WTC11 (cell line): ENCODE data around the gene COMMD6. TPM values are rescaled to one million over a fixed set of nuclear protein-coding genes. Genes with fewer than 3 reads are reported as not detected.

Experiments used
- ATAC-seq: fragments of 200-7000 bp; cut with Tn5 transposase; 2 replicates; pipeline ENCODE4 v1.10.0; 2021; ENCODE audit warnings: mild to moderate bottlenecking, moderate library complexity
- CTCF ChIA-PET: fragments of 300-600 bp; sonication (Branson Sonifier 250); formaldehyde crosslinking; loops from one replicate; lab custom pipeline; 2021; ENCODE audit warnings: antibody characterized with exemption; lab: Charles Lee
- POLR2A ChIA-PET: fragments of 350-600 bp; sonication (Branson Sonifier 250); formaldehyde crosslinking; loops from one replicate; lab custom pipeline; 2021; ENCODE audit warnings: antibody characterized with exemption; lab: Charles Lee
- DNase-seq: peaks from one replicate; pipeline ENCODE4 v3.0.0; 2021; ENCODE audit warnings: low spot score
- H3K27ac Mint-ChIP-seq: 2 replicates; pipeline ENCODE4 v1.8.0; 2021; ENCODE audit warnings: mixed read lengths
- H3K27me3 Mint-ChIP-seq: 2 replicates; pipeline ENCODE4 v1.8.0; 2021; ENCODE audit warnings: low read depth, mild to moderate bottlenecking, moderate library complexity, mixed read lengths
- H3K36me3 Mint-ChIP-seq: 2 replicates; pipeline ENCODE4 v1.8.0; 2021; ENCODE audit warnings: mixed read lengths
- H3K4me1 Mint-ChIP-seq: 2 replicates; pipeline ENCODE4 v1.8.0; 2022; ENCODE audit warnings: mixed read lengths
- H3K4me3 Mint-ChIP-seq: 2 replicates; pipeline ENCODE4 v1.8.0; 2021; ENCODE audit warnings: mild to moderate bottlenecking, moderate library complexity, mixed read lengths
- H3K9me3 Mint-ChIP-seq: 2 replicates; pipeline ENCODE4 v1.8.0; 2021; ENCODE audit warnings: mixed read lengths
- ARID4B ChIP-seq: sonication (generic); formaldehyde crosslinking; IDR thresholded peaks from 2 replicates; pipeline ENCODE4 v1.8.0; 2023; ENCODE audit warnings: missing genetic modification reagents, mild to moderate bottlenecking, borderline replicate concordance
- ATF6 ChIP-seq: sonication (generic); formaldehyde crosslinking; IDR thresholded peaks from 2 replicates; pipeline ENCODE4 v1.8.1; 2023; ENCODE audit warnings: mild to moderate bottlenecking, missing genetic modification reagents
- CTCF ChIP-seq: fragments of 200-600 bp; IDR thresholded peaks from 2 replicates; pipeline ENCODE4 v1.8.0; 2022; ENCODE audit warnings: antibody characterized with exemption
- ELF4 ChIP-seq: sonication (generic); formaldehyde crosslinking; IDR thresholded peaks from 2 replicates; pipeline ENCODE4 v1.8.1; 2022; ENCODE audit warnings: low read depth, mild to moderate bottlenecking, moderate library complexity, missing genetic modification reagents
- ERG ChIP-seq: fragments of 250-450 bp; sonication (Bioruptor Pico); IDR thresholded peaks from 2 replicates; pipeline ENCODE4 v1.8.0; 2021; ENCODE audit warnings: mild to moderate bottlenecking
- GTF2I ChIP-seq: fragments of 250-450 bp; sonication (Bioruptor Pico); conservative IDR thresholded peaks from 2 replicates; pipeline ENCODE4 v1.4.0; 2021; ENCODE audit warnings: mild to moderate bottlenecking
- HMGXB4 ChIP-seq: sonication (generic); formaldehyde crosslinking; IDR thresholded peaks from 2 replicates; pipeline ENCODE4 v1.8.1; 2023; ENCODE audit warnings: mild to moderate bottlenecking, moderate library complexity, missing genetic modification reagents
- IRF2 ChIP-seq: sonication (generic); formaldehyde crosslinking; IDR thresholded peaks from 2 replicates; pipeline ENCODE4 v1.8.0; 2022; ENCODE audit warnings: low read depth, missing genetic modification reagents, borderline replicate concordance
- MAX ChIP-seq: sonication (generic); formaldehyde crosslinking; IDR thresholded peaks from 2 replicates; pipeline ENCODE4 v1.8.0; 2022; ENCODE audit warnings: mild to moderate bottlenecking, missing genetic modification reagents
- NFYB ChIP-seq: sonication (generic); formaldehyde crosslinking; conservative IDR thresholded peaks from 2 replicates; pipeline ENCODE4 v1.8.0; 2022; ENCODE audit warnings: low read depth, missing genetic modification reagents
- NR2C2 ChIP-seq: sonication (generic); formaldehyde crosslinking; IDR thresholded peaks from 2 replicates; pipeline ENCODE4 v1.8.0; 2022; ENCODE audit warnings: mild to moderate bottlenecking, missing genetic modification reagents
- NR3C1 ChIP-seq: sonication (generic); formaldehyde crosslinking; conservative IDR thresholded peaks from 2 replicates; pipeline ENCODE4 v1.8.1; 2023; ENCODE audit warnings: low read depth, mild to moderate bottlenecking, missing genetic modification reagents
- SMAD3 ChIP-seq: sonication (generic); formaldehyde crosslinking; IDR thresholded peaks from 2 replicates; pipeline ENCODE4 v1.8.0; 2022; ENCODE audit warnings: missing genetic modification reagents, mild to moderate bottlenecking, borderline replicate concordance
- TP53 ChIP-seq: sonication (generic); formaldehyde crosslinking; IDR thresholded peaks from 2 replicates; pipeline ENCODE4 v1.8.1; 2023; ENCODE audit warnings: mild to moderate bottlenecking, missing genetic modification reagents
- USF1 ChIP-seq: sonication (generic); formaldehyde crosslinking; IDR thresholded peaks from 2 replicates; pipeline ENCODE4 v1.8.0; 2022; ENCODE audit warnings: mild to moderate bottlenecking, missing genetic modification reagents
- ZNF396 ChIP-seq: fragments of 250-450 bp; sonication (Bioruptor Pico); IDR thresholded peaks from 2 replicates; pipeline ENCODE4 v1.8.0; 2021; ENCODE audit warnings: mild to moderate bottlenecking, moderate library complexity, borderline replicate concordance
- ZSCAN18 ChIP-seq: fragments of 250-450 bp; sonication (Bioruptor Pico); IDR thresholded peaks from 2 replicates; pipeline ENCODE4 v2.1.2; 2022; ENCODE audit warnings: mild to moderate bottlenecking, moderate library complexity
- total RNA-seq: library from RNA; stranded (reverse); gene quantifications from 3 replicates; pipeline ENCODE4 v1.2.3, GENCODE V29; 2021

Gene COMMD6
- total RNA-seq, 1 experiment from 2014 or later = 94.6 TPM

GRCh38 chr13:75493156-75493555, 44.5 kb downstream of the COMMD6 start (continued):
- TF ChIP-seq ATF6 (CRISPR knock-in tag) = no peak

GRCh38 chr13:75492389-75492788, 45.3 kb downstream of the COMMD6 start:
- Mint-ChIP-seq H3K27ac (no peak overlapping the region), H3K4me3 (no peak overlapping the region), H3K36me3 (no peaks in the 10 kb centered on the region), H3K27me3 (no peaks in the 10 kb centered on the region), H3K4me1 (no peaks in the 10 kb centered on the region), H3K9me3 (peaks cover 11% of the 10 kb centered on the region)
- DNase-seq = no peak
- ATAC-seq = no peak
- no peak for TF ChIP-seq TP53 (CRISPR knock-in tag)
- no peak for TF ChIP-seq ELF4 (CRISPR knock-in tag)
- no peak for TF ChIP-seq IRF2 (CRISPR knock-in tag)
- no peak for TF ChIP-seq HMGXB4 (CRISPR knock-in tag)
- TF ChIP-seq NR3C1 (CRISPR knock-in tag) = no peak
- no peak for TF ChIP-seq ERG (CRISPR knock-in tag)
- ChIA-PET POLR2A (no interaction called here), CTCF (interaction anchor here (2.0 kb wide), 1 partner anchor 10 kb away, joined by 8 read pairs; the partner anchor contains the start of gene TBC1D4)

- Mint-ChIP-seq H3K4me3 (no peak overlapping the region), H3K4me1 (no peaks in the 10 kb centered on the region), H3K27ac (no peak overlapping the region), H3K36me3 (no peaks in the 10 kb centered on the region), H3K27me3 (no peaks in the 10 kb centered on the region), H3K9me3 (peaks cover 11% of the 10 kb centered on the region)
- CTCF ChIA-PET = interaction anchor here (2.0 kb wide), 1 partner anchor 9 kb away, joined by 8 read pairs; the partner anchor contains the start of gene TBC1D4
- DNase-seq (no peak), ATAC-seq (no peak)
- POLR2A ChIA-PET = no interaction called here
- TF ChIP-seq NR3C1 (CRISPR knock-in tag) (no peak), ZNF396 (no peak), USF1 (no peak), ARID4B (no peak), GTF2I (no peak), ZSCAN18 (CRISPR knock-in tag) (no peak), SMAD3 (CRISPR knock-in tag) (no peak), MAX (CRISPR knock-in tag) (no peak), NFYB (no peak), CTCF (no peak), NR2C2 (no peak)
These were observed 46.3 kb downstream of the COMMD6 start for GRCh38 chr13:75491376-75491775.
